Body of pancreas (tissue), 4 donors: ENCODE data around the gene BTBD1.

Source experiments
- POLR2A ChIP-seq, 3 donors: fragments of 450-650 bp; IDR thresholded peaks; one replicate each; pipeline ENCODE4 v1.6.1; 2016; ENCODE audit warnings: antibody characterized with exemption in 3 of 3, mild to moderate bottlenecking in 2 of 3
- TF ChIP-seq, protein P1 (sequence below), 7 experiments: fragments of 450-650 bp in 4 of 7; fragments of 200-600 bp in 3 of 7; sonication (generic) in 3 of 7; IDR thresholded peaks; one replicate each; pipeline ENCODE4 v1.5.1; 2016 to 2019; ENCODE audit warnings: antibody characterized with exemption in 7 of 7

DNA sequence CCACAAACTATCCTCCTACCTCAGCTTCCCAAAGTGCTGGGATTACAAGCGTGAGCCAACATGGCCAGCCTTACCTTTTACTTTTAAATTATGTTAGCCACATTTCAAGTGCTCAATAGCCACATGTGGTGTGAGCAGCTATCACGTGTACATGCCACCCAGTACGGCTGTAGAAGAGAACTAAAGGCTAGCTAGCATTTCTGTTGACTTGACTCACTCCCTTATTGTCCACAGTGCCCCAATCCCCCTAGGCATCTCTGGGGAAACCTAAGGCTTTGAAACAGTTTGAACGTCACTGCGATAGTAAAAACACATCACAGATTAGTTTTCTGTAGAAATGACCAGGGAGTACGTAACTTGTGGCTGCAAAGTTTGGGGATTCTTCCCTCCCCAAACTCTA lies 67.6 kb downstream of the BTBD1 start:
- TF ChIP-seq, protein P1, sequence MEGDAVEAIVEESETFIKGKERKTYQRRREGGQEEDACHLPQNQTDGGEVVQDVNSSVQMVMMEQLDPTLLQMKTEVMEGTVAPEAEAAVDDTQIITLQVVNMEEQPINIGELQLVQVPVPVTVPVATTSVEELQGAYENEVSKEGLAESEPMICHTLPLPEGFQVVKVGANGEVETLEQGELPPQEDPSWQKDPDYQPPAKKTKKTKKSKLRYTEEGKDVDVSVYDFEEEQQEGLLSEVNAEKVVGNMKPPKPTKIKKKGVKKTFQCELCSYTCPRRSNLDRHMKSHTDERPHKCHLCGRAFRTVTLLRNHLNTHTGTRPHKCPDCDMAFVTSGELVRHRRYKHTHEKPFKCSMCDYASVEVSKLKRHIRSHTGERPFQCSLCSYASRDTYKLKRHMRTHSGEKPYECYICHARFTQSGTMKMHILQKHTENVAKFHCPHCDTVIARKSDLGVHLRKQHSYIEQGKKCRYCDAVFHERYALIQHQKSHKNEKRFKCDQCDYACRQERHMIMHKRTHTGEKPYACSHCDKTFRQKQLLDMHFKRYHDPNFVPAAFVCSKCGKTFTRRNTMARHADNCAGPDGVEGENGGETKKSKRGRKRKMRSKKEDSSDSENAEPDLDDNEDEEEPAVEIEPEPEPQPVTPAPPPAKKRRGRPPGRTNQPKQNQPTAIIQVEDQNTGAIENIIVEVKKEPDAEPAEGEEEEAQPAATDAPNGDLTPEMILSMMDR (IDR thresholded peaks at IDR 0.05), result no peak
- no peak for TF ChIP-seq POLR2A (IDR thresholded peaks at IDR 0.05)
